Brain microvascular endothelial cell (primary cell): ENCODE measurements around the gene POLR3B.

Experiments
- DNase-seq: peaks from one replicate; pipeline ENCODE4 v3.0.0-alpha.2; 2020
- H3K27ac ChIP-seq: fragments of 250-450 bp; sonication (Bioruptor Pico); 2 replicates; pipeline ENCODE4 v1.5.1; 2020; ENCODE audit warnings: mild to moderate bottlenecking, moderate library complexity
- H3K27me3 ChIP-seq: fragments of 250-450 bp; sonication (Bioruptor Pico); replicated peaks from 2 replicates; pipeline ENCODE4 v1.5.1; 2020; ENCODE audit warnings: mild to moderate bottlenecking
- H3K36me3 ChIP-seq: fragments of 250-450 bp; sonication (Bioruptor Pico); replicated peaks from 2 replicates; pipeline ENCODE4 v1.5.1; 2020; ENCODE audit warnings: mild to moderate bottlenecking
- H3K4me3 ChIP-seq: 2 replicates; pipeline ENCODE4 v1.5.1; 2011; ENCODE audit warnings: low read depth, mild to moderate bottlenecking, control low read depth, low read length, moderate library complexity
- CTCF ChIP-seq: IDR thresholded peaks from 2 replicates; pipeline ENCODE4 v1.5.1; 2011; ENCODE audit warnings: low read depth, mild to moderate bottlenecking, moderate library complexity, low read length, control low read depth, inconsistent platforms; ENCODE audit errors: missing control alignments
- in situ Hi-C: cut with HindIII; loops from 2 replicates; pipeline ENCODE4 v1.10.0; 2017; ENCODE audit warnings: low sequenced_read_pairs, low pct_ligation_motif_present

POLR3B gene

DNA sequence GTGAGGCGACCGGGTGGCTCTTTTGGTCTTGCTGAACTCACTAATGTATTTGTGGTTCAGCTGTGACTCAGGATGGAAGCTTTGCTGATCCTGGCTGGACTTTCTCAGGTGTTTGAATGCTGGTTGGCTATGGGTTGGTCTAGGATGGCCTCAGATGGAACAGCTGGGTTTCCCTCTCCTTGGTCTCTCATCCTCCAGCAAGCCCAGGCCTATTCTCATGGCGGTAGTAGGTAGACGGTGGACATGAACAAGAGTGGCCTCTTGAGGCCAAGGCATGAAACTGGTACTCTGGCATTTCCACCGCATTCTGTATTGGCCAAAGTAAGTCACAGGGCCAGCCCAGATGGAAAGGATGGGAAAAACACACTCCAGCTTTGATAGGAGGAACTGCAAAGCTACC, 11.8 kb upstream of the POLR3B start:
- no peaks in the 10 kb centered on the region for H3K27me3 ChIP-seq
- in situ Hi-C loops, result no loop called here
- no peak overlapping the region for H3K4me3 ChIP-seq
- peak; percentile 56 for DNase-seq
- H3K36me3 ChIP-seq, result no peaks in the 10 kb centered on the region
- no peak overlapping the region for H3K27ac ChIP-seq
- TF ChIP-seq CTCF, result peak; percentile 69

GRCh38 chr12:106348411-106348810, 9.1 kb upstream of the POLR3B start:
- H3K27ac ChIP-seq, result no peak overlapping the region
- TF ChIP-seq CTCF, result no peak
- no peaks in the 10 kb centered on the region for H3K27me3 ChIP-seq
- no peak for DNase-seq
- in situ Hi-C loops, result no loop called here
- H3K36me3 ChIP-seq, result no peaks in the 10 kb centered on the region
- H3K4me3 ChIP-seq, result no peak overlapping the region

- Histone ChIP-seq H3K27me3 (no peaks in the 10 kb centered on the region), H3K36me3 (no peaks in the 10 kb centered on the region), H3K4me3 (no peak overlapping the region), H3K27ac (no peak overlapping the region)
- no peak for TF ChIP-seq CTCF
- in situ Hi-C loops, result no loop called here
- no peak for DNase-seq
Measured at GRCh38 chr12:106353175-106353574, 4.4 kb upstream of the POLR3B start.

GRCh38 chr12:106358396-106359241, 1.1 kb downstream of the POLR3B start:
- H3K27ac ChIP-seq, result peak overlapping the region; percentile 95
- peak; percentile 86 for DNase-seq
- peak; percentile 6 for TF ChIP-seq CTCF
- H3K27me3 ChIP-seq, result no peaks in the 10 kb centered on the region
- H3K36me3 ChIP-seq, result no peaks in the 10 kb centered on the region
- in situ Hi-C loops, result no loop called here
- H3K4me3 ChIP-seq, result peak overlapping the region; percentile 87

- in situ Hi-C loops, result no loop called here
- no peak for DNase-seq
- no peaks in the 10 kb centered on the region for H3K27me3 ChIP-seq
- no peak overlapping the region for H3K4me3 ChIP-seq
- no peaks in the 10 kb centered on the region for H3K36me3 ChIP-seq
- TF ChIP-seq CTCF, result no peak
- H3K27ac ChIP-seq, result no peak overlapping the region
Measured at GRCh38 chr12:106359646-106360399, 2.3 kb downstream of the POLR3B start.
